Stimulated activated CD4-positive, alpha-beta T cell treated with anti-CD3 and anti-CD28 coated beads, Interleukin-2, amount 100 ng/mL, for 48 hours (primary cell): Measurements from ENCODE around the gene MUC20.
"Not testable (repeated sequence)": the region's sequence is repeated elsewhere in the genome, so short reads cannot be mapped to it uniquely, and the experiment has no call there.

Experiments
- DNase-seq, 2 donors: peaks; one replicate each; pipeline ENCODE4 v3.0.0-alpha.2; 2020

Gene MUC20

GRCh38 chr3:195777975-195778374 is 57.2 kb downstream of the MUC20 start:
- no peak for DNase-seq

GRCh38 chr3:195781236-195781635 is 60.5 kb downstream of the MUC20 start:
- DNase-seq, result not testable (repeated sequence)
